ENCODE results near the gene IQGAP2.
"Not testable (repeated sequence)": the region's sequence is repeated elsewhere in the genome, so short reads cannot be mapped to it uniquely, and the experiment has no call there.

IQGAP2 gene

GRCh38 chr5:76542887-76543690 is 140.0 kb downstream of the IQGAP2 start:
- DNase-seq (ENCODE audit: low read depth), result no peak

GRCh38 chr5:76544268-76544926 is 141.3 kb downstream of the IQGAP2 start:
- DNase-seq (ENCODE audit: low read depth), result no peak

- DNase-seq (ENCODE audit: low read depth), result no peak
Measured at GRCh38 chr5:76545184-76545583, 142.1 kb downstream of the IQGAP2 start.

- no peak for DNase-seq (ENCODE audit: low read depth)
Measured at GRCh38 chr5:76546497-76547102, 143.5 kb downstream of the IQGAP2 start.

- DNase-seq (ENCODE audit: low read depth), result no peak
Measured at GRCh38 chr5:76547242-76547890, 144.3 kb downstream of the IQGAP2 start.

- no peak for DNase-seq (ENCODE audit: low read depth)
Measured at GRCh38 chr5:76547891-76548524, 144.9 kb downstream of the IQGAP2 start.

GRCh38 chr5:76548525-76549229 is 145.6 kb downstream of the IQGAP2 start:
- DNase-seq (ENCODE audit: low read depth), result no peak

- DNase-seq (ENCODE audit: low read depth), result not testable (repeated sequence)
Measured at GRCh38 chr5:76550881-76551280, 147.8 kb downstream of the IQGAP2 start.

- DNase-seq (ENCODE audit: low read depth), result no peak
Measured at GRCh38 chr5:76552546-76552945, 149.5 kb downstream of the IQGAP2 start.

GRCh38 chr5:76553251-76553650 is 150.2 kb downstream of the IQGAP2 start:
- DNase-seq (ENCODE audit: low read depth), result no peak

GRCh38 chr5:76555114-76555513 is 152.0 kb downstream of the IQGAP2 start:
- DNase-seq (ENCODE audit: low read depth), result no peak

- DNase-seq (ENCODE audit: low read depth), result no peak
Measured at GRCh38 chr5:76555717-76556116, 152.6 kb downstream of the IQGAP2 start.

GRCh38 chr5:76556511-76557221 is 153.6 kb downstream of the IQGAP2 start:
- DNase-seq (ENCODE audit: low read depth), result no peak

GRCh38 chr5:76560952-76561891 is 158.1 kb downstream of the IQGAP2 start:
- no peak for DNase-seq (ENCODE audit: low read depth)

- DNase-seq (ENCODE audit: low read depth), result no peak
Measured at GRCh38 chr5:76561959-76562358, 158.9 kb downstream of the IQGAP2 start.

- DNase-seq (ENCODE audit: low read depth), result no peak
Measured at GRCh38 chr5:76565009-76565408, 161.9 kb downstream of the IQGAP2 start.

- DNase-seq (ENCODE audit: low read depth), result no peak
Measured at GRCh38 chr5:76570153-76570552, 167.1 kb downstream of the IQGAP2 start.

GRCh38 chr5:76571559-76571958 is 168.5 kb downstream of the IQGAP2 start:
- no peak for DNase-seq (ENCODE audit: low read depth)

GRCh38 chr5:76576450-76576849 is 173.4 kb downstream of the IQGAP2 start:
- DNase-seq (ENCODE audit: low read depth), result no peak

- DNase-seq (ENCODE audit: low read depth), result no peak
Measured at GRCh38 chr5:76576996-76577395, 173.9 kb downstream of the IQGAP2 start.

Data from stromal cell of bone marrow (primary cell).